Activated CD4-positive, alpha-beta T cell treated with anti-CD3 and anti-CD28 coated beads, Interleukin-2, amount 10 ng/mL, durations not matched to agents 7 days and 5 days (primary cell): Measurements from ENCODE around the gene RCSD1. TPM values are rescaled to one million over a fixed set of nuclear protein-coding genes. Genes with fewer than 3 reads are reported as not detected.

Experiments used
- CTCF ChIA-PET: fragments of 350-600 bp; sonication (Branson Sonifier 250); formaldehyde crosslinking; loops from one replicate; lab custom pipeline; 2021; ENCODE audit warnings: antibody characterized with exemption; lab: Charles Lee
- POLR2A ChIA-PET: fragments of 350-600 bp; sonication (Branson Sonifier 250); formaldehyde crosslinking; loops from one replicate; lab custom pipeline; 2021; ENCODE audit warnings: antibody characterized with exemption; lab: Charles Lee
- DNase-seq: peaks from one replicate; pipeline ENCODE4 v3.0.0-alpha.2; 2020
- H3K27ac Mint-ChIP-seq: one replicate; pipeline ENCODE4 v1.8.0; 2021; ENCODE audit warnings: mild to moderate bottlenecking, moderate library complexity, mixed read lengths
- H3K27me3 Mint-ChIP-seq: one replicate; pipeline ENCODE4 v1.8.0; 2021; ENCODE audit warnings: mixed read lengths
- H3K36me3 Mint-ChIP-seq: one replicate; pipeline ENCODE4 v1.8.0; 2021; ENCODE audit warnings: low read depth, mixed read lengths
- H3K4me1 Mint-ChIP-seq: one replicate; pipeline ENCODE4 v1.8.0; 2021; ENCODE audit warnings: mixed read lengths
- H3K4me3 Mint-ChIP-seq: one replicate; pipeline ENCODE4 v1.8.0; 2021; ENCODE audit warnings: mild to moderate bottlenecking, moderate library complexity, mixed read lengths
- H3K9me3 Mint-ChIP-seq: one replicate; pipeline ENCODE4 v1.8.0; 2021; ENCODE audit warnings: mixed read lengths
- total RNA-seq, 2 experiments: library from RNA; stranded (reverse); gene quantifications; one replicate each; pipeline ENCODE4 v1.2.3, GENCODE V29; 2021

RCSD1 gene
- total RNA-seq, 2 experiments from 2014 or later: 152 to 157 TPM

- H3K4me3 Mint-ChIP-seq: no peak overlapping the region
- no peaks in the 10 kb centered on the region for H3K9me3 Mint-ChIP-seq
Observed at GRCh38 chr1:167687919-167688519, 58.0 kb downstream of the RCSD1 start.

GRCh38 chr1:167689567-167689920 lies 59.5 kb downstream of the RCSD1 start:
- POLR2A ChIA-PET: no interaction called here
- Mint-ChIP-seq H3K27ac (peak overlapping the region; percentile 36), H3K4me3 (no peak overlapping the region), H3K9me3 (no peaks in the 10 kb centered on the region), H3K36me3 (peaks cover 80% of the 10 kb centered on the region), H3K27me3 (no peaks in the 10 kb centered on the region), H3K4me1 (peaks cover 11% of the 10 kb centered on the region)
- CTCF ChIA-PET: interaction anchor here (1.9 to 2.4 kb wide), 2 partner anchors 9 to 25 kb away, joined by 5 to 6 read pairs; no protein-coding TSS in a partner anchor
- DNase-seq: no peak

More at GRCh38 chr1:167687919-167688519, 58.0 kb downstream of the RCSD1 start:
- Mint-ChIP-seq H3K27ac (peak overlapping the region; percentile 27), H3K36me3 (peaks cover 77% of the 10 kb centered on the region), H3K27me3 (no peaks in the 10 kb centered on the region), H3K4me1 (peaks cover 13% of the 10 kb centered on the region)
- POLR2A ChIA-PET: no interaction called here
- DNase-seq: peak; percentile 85
- CTCF ChIA-PET: interaction anchor here (0.6 to 2.6 kb wide), 21 partner anchors 8 to 1408 kb away, joined by 3 to 18 read pairs (median 3); partner anchors contain the start of gene CREG1

- no peak overlapping the region for H3K27ac Mint-ChIP-seq
- ChIA-PET POLR2A (interaction anchor here (0.6 kb wide), 1 partner anchor 646 kb away, joined by 3 read pairs; no protein-coding TSS in a partner anchor), CTCF (interaction anchor here (1.9 to 2.4 kb wide), 2 partner anchors 10 to 25 kb away, joined by 5 to 6 read pairs; no protein-coding TSS in a partner anchor)
- no peaks in the 10 kb centered on the region for H3K9me3 Mint-ChIP-seq
- H3K36me3 Mint-ChIP-seq: peaks cover 80% of the 10 kb centered on the region
- H3K4me1 Mint-ChIP-seq: peaks cover 11% of the 10 kb centered on the region
- no peak overlapping the region for H3K4me3 Mint-ChIP-seq
- no peaks in the 10 kb centered on the region for H3K27me3 Mint-ChIP-seq
- DNase-seq: no peak
Observed at GRCh38 chr1:167690053-167690452, 60.0 kb downstream of the RCSD1 start.

GRCh38 chr1:167693425-167694045 lies 63.5 kb downstream of the RCSD1 start:
- Mint-ChIP-seq H3K4me3 (no peak overlapping the region), H3K27ac (peak overlapping the region; percentile 19), H3K9me3 (no peaks in the 10 kb centered on the region), H3K4me1 (peaks cover 2% of the 10 kb centered on the region), H3K36me3 (peaks cover 81% of the 10 kb centered on the region), H3K27me3 (no peaks in the 10 kb centered on the region)
- ChIA-PET POLR2A (no interaction called here), CTCF (interaction anchor here (0.6 to 2.5 kb wide), 4 partner anchors 11 to 75 kb away, joined by 3 to 10 read pairs (median 3); no protein-coding TSS in a partner anchor)
- DNase-seq: no peak

- POLR2A ChIA-PET: no interaction called here
Observed at GRCh38 chr1:167694691-167695090, 64.7 kb downstream of the RCSD1 start.

GRCh38 chr1:167695147-167695546 lies 65.1 kb downstream of the RCSD1 start:
- Mint-ChIP-seq H3K27me3 (no peaks in the 10 kb centered on the region), H3K4me3 (no peak overlapping the region), H3K4me1 (no peaks in the 10 kb centered on the region), H3K36me3 (peaks cover 78% of the 10 kb centered on the region), H3K9me3 (no peaks in the 10 kb centered on the region), H3K27ac (no peak overlapping the region)
- CTCF ChIA-PET: interaction anchor here (1.2 to 2.5 kb wide), 6 partner anchors 8 to 131 kb away, joined by 3 to 10 read pairs (median 4); no protein-coding TSS in a partner anchor
- POLR2A ChIA-PET: no interaction called here
- no peak for DNase-seq

More at GRCh38 chr1:167694691-167695090, 64.7 kb downstream of the RCSD1 start:
- CTCF ChIA-PET: interaction anchor here (1.2 to 2.5 kb wide), 4 partner anchors 10 to 130 kb away, joined by 3 to 10 read pairs (median 3); no protein-coding TSS in a partner anchor
- Mint-ChIP-seq H3K9me3 (no peaks in the 10 kb centered on the region), H3K4me1 (no peaks in the 10 kb centered on the region), H3K27ac (peak overlapping the region; percentile 43), H3K27me3 (no peaks in the 10 kb centered on the region), H3K36me3 (peaks cover 78% of the 10 kb centered on the region), H3K4me3 (peak overlapping the region; percentile 8)
- no peak for DNase-seq

GRCh38 chr1:167695756-167696561 lies 65.9 kb downstream of the RCSD1 start:
- ChIA-PET POLR2A (no interaction called here), CTCF (interaction anchor here (1.2 to 1.5 kb wide), 3 partner anchors 8 to 95 kb away, joined by 3 to 4 read pairs (median 4); no protein-coding TSS in a partner anchor)
- Mint-ChIP-seq H3K9me3 (no peaks in the 10 kb centered on the region), H3K4me3 (no peak overlapping the region), H3K27ac (no peak overlapping the region), H3K36me3 (peaks cover 72% of the 10 kb centered on the region), H3K4me1 (no peaks in the 10 kb centered on the region), H3K27me3 (no peaks in the 10 kb centered on the region)
- no peak for DNase-seq

GRCh38 chr1:167697667-167698141 lies 67.7 kb downstream of the RCSD1 start:
- ChIA-PET POLR2A (no interaction called here), CTCF (interaction anchor here (1.1 to 1.8 kb wide), 2 partner anchors 10 to 78 kb away, joined by 3 to 8 read pairs; no protein-coding TSS in a partner anchor)
- Mint-ChIP-seq H3K27me3 (no peaks in the 10 kb centered on the region), H3K36me3 (peaks cover 73% of the 10 kb centered on the region), H3K4me1 (no peaks in the 10 kb centered on the region), H3K4me3 (no peak overlapping the region), H3K27ac (peak overlapping the region; percentile 36), H3K9me3 (no peaks in the 10 kb centered on the region)
- no peak for DNase-seq

- no peak overlapping the region for H3K27ac Mint-ChIP-seq
- peaks cover 73% of the 10 kb centered on the region for H3K36me3 Mint-ChIP-seq
- CTCF ChIA-PET: interaction anchor here (1.8 kb wide), 1 partner anchor 11 kb away, joined by 8 read pairs; no protein-coding TSS in a partner anchor
- H3K4me1 Mint-ChIP-seq: no peaks in the 10 kb centered on the region
- no peak overlapping the region for H3K4me3 Mint-ChIP-seq
- no peak for DNase-seq
- no peaks in the 10 kb centered on the region for H3K27me3 Mint-ChIP-seq
- POLR2A ChIA-PET: no interaction called here
- no peaks in the 10 kb centered on the region for H3K9me3 Mint-ChIP-seq
Observed at GRCh38 chr1:167698313-167698712, 68.3 kb downstream of the RCSD1 start.

- Mint-ChIP-seq H3K4me1 (no peaks in the 10 kb centered on the region), H3K27me3 (no peaks in the 10 kb centered on the region), H3K4me3 (no peak overlapping the region), H3K36me3 (peaks cover 78% of the 10 kb centered on the region), H3K27ac (no peak overlapping the region), H3K9me3 (no peaks in the 10 kb centered on the region)
- ChIA-PET CTCF (interaction anchor here (0.9 to 1.2 kb wide), 3 partner anchors 14 to 101 kb away, joined by 3 to 4 read pairs (median 3); no protein-coding TSS in a partner anchor), POLR2A (no interaction called here)
- no peak for DNase-seq
Observed at GRCh38 chr1:167701510-167701909, 71.5 kb downstream of the RCSD1 start.

GRCh38 chr1:167703557-167703956 lies 73.5 kb downstream of the RCSD1 start:
- Mint-ChIP-seq H3K36me3 (peaks cover 71% of the 10 kb centered on the region), H3K27me3 (no peaks in the 10 kb centered on the region), H3K9me3 (no peaks in the 10 kb centered on the region), H3K4me3 (no peak overlapping the region), H3K27ac (no peak overlapping the region), H3K4me1 (peaks cover under 1% of the 10 kb centered on the region)
- POLR2A ChIA-PET: no interaction called here
- CTCF ChIA-PET: interaction anchor here (2.0 kb wide), 1 partner anchor 12 kb away, joined by 7 read pairs; no protein-coding TSS in a partner anchor
- no peak for DNase-seq

GRCh38 chr1:167704715-167705114 lies 74.7 kb downstream of the RCSD1 start:
- Mint-ChIP-seq H3K9me3 (no peaks in the 10 kb centered on the region), H3K4me1 (peaks cover 7% of the 10 kb centered on the region), H3K27me3 (no peaks in the 10 kb centered on the region), H3K27ac (no peak overlapping the region), H3K4me3 (no peak overlapping the region), H3K36me3 (peaks cover 62% of the 10 kb centered on the region)
- no peak for DNase-seq
- ChIA-PET POLR2A (no interaction called here), CTCF (interaction anchor here (0.6 to 2.2 kb wide), 5 partner anchors 9 to 149 kb away, joined by 3 to 10 read pairs (median 4); no protein-coding TSS in a partner anchor)
